GM18505 (cell line): Measurements from ENCODE around the gene KCTD17.
"Not testable (repeated sequence)": the region's sequence is repeated elsewhere in the genome, so short reads cannot be mapped to it uniquely, and the experiment has no call there.

Experiments used
- ATAC-seq: cut with Tn5 transposase; IDR thresholded peaks from one replicate; pipeline ENCODE4 v1.9.1; 2021; ENCODE audit not compliant: unreplicated experiment
- POLR2A ChIP-seq: IDR thresholded peaks from 4 replicates; pipeline ENCODE4 v1.6.1; 2011; ENCODE audit warnings: borderline replicate concordance; ENCODE audit not compliant: insufficient read depth, insufficient read length; ENCODE audit errors: extremely low read depth

KCTD17 gene

GRCh38 chr22:37065961-37066360 lies 14.4 kb downstream of the KCTD17 start:
- no peak for ATAC-seq
- TF ChIP-seq POLR2A, result no peak

DNA sequence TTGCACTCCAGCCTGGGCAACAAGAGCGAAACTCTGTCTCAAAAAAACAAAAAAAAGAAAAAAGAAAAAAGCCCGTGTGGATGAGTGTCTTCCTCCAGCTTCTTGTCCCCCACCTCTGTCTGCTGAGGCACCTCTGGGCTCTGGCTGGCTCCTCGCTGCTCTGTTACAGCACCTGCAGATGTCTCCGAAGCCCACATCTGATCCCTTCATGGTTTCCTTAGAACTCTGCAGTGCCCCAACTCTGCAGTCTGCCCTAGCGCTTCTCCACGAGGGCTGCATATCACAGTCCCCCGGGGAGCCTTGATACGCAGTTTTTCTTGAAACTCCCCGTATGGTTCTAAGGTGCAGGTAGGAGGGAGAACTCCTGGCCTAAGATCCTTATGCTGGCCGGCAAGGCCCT lies 15.9 kb downstream of the KCTD17 start:
- no peak for ATAC-seq
- TF ChIP-seq POLR2A, result no peak

DNA sequence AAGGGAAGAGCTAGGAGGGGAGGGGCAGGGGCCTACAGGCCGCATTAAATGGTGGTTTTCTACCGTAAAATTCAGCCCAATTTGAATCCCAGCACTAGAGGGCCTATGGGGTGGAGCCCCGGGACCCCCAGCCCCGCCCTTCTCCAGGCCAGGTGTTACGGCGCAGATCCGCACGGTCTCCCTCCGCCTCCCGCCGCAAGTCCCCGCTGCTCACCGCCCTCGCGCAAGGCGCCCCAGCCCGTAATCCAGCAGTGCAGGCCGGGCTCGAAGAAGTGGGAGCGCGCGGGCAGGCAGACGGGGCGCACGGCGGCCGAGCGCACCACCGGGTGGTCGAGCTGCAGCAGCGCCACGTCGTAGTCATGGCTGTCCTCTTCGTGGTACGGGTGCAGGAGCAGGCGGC lies 17.3 kb downstream of the KCTD17 start:
- no peak for ATAC-seq
- TF ChIP-seq POLR2A, result no peak

- TF ChIP-seq POLR2A, result no peak
- no peak for ATAC-seq
Measured at GRCh38 chr22:37069319-37069718, 17.8 kb downstream of the KCTD17 start.

- no peak for ATAC-seq
- TF ChIP-seq POLR2A, result no peak
Measured at GRCh38 chr22:37069719-37070118, 18.2 kb downstream of the KCTD17 start.

GRCh38 chr22:37070334-37070733 lies 18.8 kb downstream of the KCTD17 start:
- TF ChIP-seq POLR2A, result no peak
- ATAC-seq, result no peak

DNA sequence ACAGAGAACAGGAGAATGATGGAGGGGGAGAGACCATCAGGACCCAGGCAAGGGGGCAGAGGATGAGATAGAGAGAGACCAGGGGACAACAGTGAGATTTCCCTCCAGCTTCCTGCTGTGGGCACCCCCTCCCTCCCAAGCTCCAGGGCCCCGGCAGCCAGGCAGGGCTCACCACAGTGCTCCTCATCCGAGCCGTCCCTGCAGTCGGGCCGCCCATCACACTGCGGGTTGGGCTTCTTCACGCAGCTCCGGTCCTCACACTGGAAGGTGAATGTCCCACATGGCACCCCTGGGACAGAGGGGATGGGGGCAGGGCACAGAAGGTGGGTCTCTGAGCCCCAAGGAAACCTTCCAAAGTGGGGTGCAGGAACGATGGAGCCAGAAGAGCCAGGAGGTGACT lies 19.2 kb downstream of the KCTD17 start:
- no peak for ATAC-seq
- TF ChIP-seq POLR2A, result no peak

DNA sequence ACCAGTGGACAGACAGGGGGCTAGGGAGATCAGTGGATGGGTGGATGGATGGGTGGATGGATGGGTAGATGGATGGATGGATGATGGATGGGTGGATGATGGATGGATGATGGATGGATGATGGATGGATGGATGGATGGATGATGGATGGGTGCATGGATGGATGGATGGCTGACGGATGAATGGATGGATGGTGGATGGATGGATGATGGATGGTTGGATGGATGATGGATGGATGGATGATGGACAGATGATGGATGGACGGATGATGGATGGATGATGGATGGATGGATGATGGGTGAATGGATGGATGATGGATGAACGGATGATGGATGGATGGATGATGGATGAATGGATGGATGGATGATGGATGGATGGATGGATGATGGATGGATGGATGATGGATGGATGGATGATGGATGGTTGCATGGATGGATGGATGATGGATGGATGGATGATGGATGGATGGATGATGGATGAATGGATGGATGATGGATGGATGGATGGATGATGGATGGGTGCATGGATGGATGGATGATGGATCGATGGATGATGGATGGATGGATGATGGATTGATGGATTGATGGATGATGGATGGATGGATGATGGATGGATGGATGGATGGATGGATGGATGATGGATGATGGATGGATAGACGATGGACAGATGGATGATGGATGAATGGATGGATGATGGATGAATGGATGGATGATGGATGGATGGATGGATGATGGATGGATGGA lies 20.5 kb downstream of the KCTD17 start:
- ATAC-seq, result not testable (repeated sequence)

DNA sequence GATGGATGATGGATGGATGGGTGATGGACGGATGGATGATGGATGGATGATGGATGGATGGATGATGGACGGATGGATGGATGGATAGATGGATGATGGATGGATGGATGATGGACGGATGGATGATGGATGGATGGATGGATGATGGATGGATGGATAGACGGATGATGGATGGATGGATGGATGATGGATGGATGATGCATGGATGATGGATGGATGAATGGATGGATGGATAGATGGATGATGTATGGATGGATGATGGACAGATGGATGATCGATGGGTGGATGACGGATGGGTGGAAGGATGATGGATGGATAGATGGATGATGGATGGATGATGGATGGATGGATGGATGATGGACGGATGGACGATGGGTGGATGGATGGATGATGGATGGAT lies 21.1 kb downstream of the KCTD17 start:
- no peak for ATAC-seq
- no peak for TF ChIP-seq POLR2A

DNA sequence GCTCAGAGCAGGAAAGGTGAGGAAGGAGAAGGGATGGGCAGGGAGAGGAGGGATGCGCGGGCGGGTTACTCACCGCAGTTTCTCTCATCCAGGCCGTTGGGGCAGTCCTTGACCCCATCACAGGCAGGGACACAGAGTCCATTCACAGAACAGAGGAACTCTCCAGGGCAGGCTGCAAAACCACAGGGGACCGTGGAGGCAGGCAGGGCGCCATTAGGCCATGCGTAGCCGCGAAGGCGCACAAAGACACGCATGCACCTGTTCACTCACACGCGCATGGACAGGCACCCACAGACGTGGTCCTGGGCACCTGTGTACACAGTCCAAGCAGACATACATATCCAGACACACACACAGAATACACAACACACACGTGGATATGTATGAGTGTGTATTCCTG lies 23.0 kb downstream of the KCTD17 start:
- no peak for ATAC-seq

GRCh38 chr22:37075046-37075445 lies 23.5 kb downstream of the KCTD17 start:
- ATAC-seq, result no peak
- no peak for TF ChIP-seq POLR2A

More for the DNA sequence above, 23.0 kb downstream of the KCTD17 start:
- TF ChIP-seq POLR2A, result no peak

GRCh38 chr22:37075822-37076433 lies 24.4 kb downstream of the KCTD17 start:
- ATAC-seq, result no peak
- TF ChIP-seq POLR2A, result no peak

GRCh38 chr22:37077802-37078448 lies 26.4 kb downstream of the KCTD17 start:
- no peak for ATAC-seq
- TF ChIP-seq POLR2A, result no peak

- TF ChIP-seq POLR2A, result no peak
- no peak for ATAC-seq
Measured at GRCh38 chr22:37079158-37079557, 27.6 kb downstream of the KCTD17 start.
